Middle frontal gyrus (tissue), 1 donor: ENCODE measurements around the gene WDR86.

Experiments used
- DNase-seq: peaks from one replicate; pipeline ENCODE4 v3.0.0-alpha.2; 2015; ENCODE audit warnings: low spot score; ENCODE audit errors: extremely low spot score

The WDR86 gene

DNA sequence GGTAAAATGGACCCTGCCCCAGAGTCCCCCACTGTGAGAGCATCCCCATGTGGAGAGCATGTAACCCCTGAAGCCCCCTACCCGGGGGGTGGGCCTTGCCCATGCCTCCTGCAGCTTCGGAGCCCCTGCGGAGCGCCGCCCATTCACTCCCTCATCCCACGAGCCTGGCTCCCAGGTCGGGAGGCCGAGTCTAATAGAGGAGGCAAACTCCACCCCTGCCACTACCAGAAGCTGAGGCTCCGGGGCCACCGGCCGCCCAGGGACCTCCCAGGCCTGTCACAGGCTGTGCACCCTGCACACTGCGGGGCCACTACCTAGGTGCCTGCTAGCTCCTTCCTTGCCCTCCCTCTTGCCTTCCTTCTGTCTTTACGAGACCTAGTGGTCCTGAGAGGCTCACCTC is 17.4 kb downstream of the WDR86 start:
- DNase-seq, result no peak

DNA sequence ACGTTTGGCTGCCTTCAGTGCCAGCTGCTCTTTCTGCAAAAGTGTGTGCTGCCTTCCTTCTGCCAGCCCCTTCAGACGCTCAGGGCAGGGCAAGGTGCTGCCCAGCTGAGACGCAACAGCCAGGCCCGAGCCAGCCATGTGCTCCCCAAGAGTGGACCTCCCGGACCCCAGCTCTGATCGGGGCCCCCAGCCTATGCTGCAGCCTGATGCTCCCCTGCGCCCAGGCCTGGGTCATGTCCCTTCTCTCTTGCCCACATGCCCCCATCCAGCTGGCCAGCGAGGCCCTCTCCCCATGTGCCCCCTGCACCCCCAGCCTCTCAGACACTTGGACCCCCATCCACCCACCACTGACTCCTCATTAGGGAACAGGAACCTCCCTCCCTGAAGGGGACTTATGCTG is 17.8 kb downstream of the WDR86 start:
- DNase-seq, result no peak

DNA sequence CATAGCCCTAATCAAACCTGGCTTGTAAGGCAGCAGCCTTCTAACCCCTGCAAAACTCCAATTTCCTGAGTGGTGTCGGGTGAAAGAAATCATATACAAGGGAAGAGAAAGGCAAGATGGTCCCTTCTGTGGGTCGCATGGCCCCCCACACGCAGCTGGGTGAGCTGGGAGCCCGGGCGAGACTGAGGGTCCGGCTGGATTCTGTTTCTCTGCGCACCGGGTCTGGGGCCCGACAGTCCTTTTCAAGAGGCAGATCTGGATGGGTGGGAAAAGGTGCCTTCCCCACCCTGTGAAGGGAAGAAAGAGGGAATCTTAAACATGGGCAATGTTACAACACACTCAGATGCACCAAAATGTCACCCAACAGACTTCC is 18.5 kb downstream of the WDR86 start:
- no peak for DNase-seq

DNA sequence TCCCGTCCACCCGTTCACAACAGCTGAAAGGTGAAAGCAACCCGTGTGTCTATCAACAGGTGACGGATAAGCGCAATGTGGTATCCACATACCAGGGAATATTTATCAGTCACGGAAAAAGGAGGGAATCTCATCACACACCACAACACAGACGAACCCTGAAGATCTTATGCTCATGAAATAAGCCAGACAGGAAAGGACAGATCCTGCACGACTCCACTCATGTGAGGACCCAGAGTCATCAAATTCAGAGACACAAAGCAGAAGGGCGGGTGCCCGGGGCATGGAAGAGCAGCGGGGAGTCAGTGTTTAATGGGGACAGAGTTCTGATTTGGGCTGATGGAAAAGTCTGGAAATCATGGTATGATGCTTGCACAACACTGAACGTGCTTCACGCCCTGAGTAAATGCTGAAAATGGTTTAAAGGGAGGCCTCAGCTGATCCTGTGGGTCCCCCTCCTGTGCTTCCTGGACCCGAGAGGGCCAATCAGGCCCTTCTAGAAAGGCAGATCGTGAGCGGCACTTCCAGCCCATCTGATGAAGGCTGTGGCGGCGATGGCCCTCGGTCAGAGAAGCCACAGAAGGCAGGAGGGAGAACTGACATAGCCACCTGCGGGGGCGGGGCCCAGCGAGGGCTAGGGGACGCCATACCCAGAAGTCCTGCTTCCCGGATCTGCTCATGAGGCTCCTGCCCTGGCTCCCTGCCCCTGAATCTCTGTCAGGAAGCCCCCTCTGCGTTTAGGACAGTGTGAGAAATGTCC is 19.1 kb downstream of the WDR86 start:
- no peak for DNase-seq

DNA sequence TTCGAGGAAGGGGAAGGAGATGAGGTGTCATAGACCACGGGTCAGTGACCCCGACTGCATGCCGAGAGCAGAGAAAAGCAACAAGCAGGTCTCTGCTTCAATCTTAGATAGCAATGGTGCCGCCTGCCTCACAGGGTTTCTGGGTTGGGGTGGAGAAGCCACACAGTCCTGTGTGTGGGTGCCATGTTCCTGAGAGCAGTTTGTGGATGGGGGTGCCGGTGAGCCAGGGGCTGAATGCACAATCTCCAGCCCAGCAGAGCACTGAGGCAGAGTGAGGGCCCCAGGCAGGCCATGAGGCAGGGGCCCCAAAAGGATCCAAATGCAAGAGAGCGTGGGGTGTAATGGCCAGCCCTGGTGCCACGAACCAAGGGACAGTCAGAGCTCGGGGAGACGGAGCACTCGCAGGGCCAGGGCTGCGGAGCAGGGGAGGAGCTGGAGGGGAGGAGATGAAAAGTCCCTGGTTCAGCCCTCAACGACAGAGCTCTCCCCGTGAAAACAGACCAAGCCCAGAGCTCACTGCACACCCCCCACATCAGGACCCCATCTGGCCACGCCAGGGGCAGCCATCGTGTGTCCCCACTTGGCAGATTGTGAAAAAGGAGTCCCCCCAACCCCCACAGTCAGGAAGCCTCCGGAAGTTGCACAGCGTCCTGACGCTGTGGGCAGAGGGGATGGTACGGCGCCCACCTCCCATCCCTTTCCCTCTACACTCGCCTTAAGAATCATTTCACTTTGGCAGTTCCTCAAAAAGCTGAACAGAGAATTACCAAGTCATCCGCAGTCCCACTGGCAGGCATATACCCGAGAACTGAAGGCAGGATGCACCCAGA is 19.9 kb downstream of the WDR86 start:
- DNase-seq, result no peak

DNA sequence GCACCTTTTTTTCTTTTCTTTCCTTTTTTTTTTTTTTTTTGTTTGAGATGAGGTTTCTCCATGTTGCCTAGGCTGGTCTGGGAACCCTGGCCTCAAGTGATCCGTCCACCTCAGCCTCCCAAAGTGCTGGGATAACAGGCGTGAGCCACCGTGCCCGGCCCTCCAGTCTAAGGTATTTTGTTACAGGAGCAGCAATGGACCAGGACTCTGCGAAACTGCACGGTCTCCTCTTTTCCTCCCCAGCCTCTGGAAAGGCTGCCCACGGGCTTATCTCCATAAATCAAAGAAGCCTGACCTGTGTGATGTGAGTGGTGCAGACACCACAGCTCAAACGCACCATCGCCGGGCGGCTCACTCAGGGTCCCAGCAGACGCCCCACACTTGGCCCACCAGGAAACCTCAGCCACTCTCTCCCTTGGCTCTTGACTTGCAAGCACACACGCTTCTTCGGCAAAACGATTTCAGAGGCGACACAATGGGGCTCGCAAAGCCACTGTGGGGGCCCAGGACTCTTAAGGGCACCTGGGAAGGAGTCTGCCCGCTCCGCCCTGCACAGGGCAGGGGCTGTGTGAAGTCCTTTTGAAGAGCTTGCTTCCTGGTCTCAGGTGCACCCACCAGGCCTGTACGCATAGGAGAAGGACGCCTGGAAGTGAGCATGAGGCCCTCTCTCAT is 20.6 kb downstream of the WDR86 start:
- no peak for DNase-seq

DNA sequence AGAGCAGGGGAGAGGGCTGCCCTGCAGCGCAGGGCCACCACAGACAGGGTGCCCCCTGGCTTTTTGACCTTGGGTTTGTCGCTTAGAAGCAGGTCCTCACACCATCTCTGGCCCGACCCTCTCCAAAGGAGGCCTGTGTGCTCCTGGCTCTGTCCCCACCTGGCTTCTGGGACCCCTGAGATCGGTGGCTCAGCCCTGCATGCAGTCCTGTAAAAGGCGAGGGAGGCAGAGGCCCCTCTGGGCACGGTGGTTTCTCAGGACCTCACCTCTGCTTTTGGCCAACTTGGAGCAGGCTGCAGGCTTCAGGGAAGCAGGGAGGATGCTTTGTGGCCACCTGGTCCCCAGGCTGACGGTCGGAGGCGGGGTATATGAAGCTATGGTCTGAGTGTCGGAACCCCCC is 21.4 kb downstream of the WDR86 start:
- no peak for DNase-seq

DNA sequence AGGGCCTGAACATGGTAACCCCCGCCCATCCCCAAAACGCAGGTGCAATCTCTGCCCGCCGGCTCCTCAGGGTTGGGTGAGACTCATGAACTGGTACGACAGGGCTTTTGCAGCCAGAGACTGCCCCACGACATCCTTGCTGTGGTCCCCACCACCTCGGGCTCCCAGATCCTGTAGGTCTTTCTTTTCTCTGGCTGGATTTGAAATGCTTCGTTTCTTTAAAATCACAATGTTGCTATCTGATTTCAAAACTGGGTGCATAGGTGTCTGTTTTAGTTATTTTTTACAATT is 21.9 kb downstream of the WDR86 start:
- DNase-seq, result no peak

DNA sequence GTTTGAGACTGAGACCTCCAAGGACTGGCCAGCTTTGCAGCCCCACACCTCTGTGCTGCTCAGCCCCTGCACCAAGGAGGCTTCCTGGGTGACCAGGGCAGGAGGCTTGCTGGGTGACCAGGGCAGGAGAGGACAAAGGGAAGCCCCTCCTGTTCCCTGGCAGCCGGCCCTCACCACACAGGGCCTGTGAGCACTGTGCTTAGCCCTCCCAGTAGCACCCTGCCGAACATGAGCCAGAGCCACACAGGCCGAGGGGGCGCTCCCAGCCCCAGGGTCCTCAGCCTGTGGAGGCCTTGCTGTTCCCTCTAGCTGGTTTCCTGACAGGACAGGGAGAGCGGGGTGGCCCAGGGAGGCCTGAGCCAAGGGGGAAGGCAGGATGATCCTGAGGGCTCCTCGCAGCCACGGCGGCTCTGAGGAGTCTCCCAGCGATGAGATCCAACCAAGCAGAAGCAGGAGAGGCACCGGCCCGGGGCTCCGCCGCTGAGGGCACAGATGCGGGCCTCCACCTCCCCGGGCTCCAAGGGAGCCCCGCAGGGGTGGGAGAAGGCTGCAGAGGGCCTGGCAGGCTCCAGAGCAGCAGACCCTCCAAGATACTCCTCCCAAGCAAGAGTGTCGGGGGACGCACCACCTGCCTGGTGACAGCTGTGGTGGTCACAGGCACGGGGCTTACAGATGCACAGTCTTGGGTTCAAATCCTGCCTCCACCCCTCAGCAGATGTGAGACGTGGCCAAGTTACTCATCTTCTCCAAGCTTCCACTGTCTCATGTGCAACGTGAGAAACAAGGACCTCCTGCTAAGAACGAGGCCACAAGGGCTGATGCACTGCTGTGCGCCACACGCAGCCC is 22.5 kb downstream of the WDR86 start:
- DNase-seq, result no peak

DNA sequence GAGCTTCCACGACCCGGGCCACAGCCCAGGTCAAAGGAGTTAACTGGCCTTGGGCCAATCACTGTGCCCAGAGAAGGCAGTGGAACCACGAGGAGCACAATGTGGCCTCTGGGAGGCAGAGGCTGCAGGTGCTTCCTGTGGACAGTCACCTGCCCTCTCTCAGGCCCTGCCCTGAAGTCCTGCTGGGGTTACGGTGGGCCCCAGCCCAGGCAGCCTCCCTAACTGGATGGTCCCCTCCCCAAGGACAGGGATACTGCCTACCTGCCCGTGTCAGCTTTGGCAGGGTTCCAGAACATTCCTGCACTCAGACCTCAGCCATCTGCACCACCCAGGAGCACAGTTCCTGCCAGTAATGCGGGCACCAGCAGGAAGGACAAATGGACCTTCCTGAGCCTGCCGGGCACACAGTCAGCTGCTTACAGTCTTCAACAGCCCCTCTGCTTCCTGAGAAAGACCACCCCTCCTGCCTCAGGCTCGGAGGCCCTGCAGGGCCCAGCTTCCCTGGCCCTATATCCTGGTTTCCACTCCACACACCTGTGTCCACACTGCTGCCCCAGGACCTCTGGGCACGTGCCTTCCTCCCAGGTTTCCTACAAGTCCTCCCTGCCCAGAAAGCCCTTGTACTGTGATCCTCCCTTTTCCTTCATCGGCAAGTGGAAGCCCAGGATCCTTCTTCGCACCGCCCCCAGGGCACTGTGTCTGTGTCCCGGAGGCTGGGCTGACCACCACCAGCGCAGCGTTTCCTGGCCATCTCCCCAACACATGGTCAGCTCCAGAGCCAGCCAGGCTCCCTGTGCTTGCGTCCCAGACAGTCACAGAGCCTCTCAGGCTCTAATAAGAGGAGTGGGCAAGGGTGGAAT is 23.3 kb downstream of the WDR86 start:
- no peak for DNase-seq

DNA sequence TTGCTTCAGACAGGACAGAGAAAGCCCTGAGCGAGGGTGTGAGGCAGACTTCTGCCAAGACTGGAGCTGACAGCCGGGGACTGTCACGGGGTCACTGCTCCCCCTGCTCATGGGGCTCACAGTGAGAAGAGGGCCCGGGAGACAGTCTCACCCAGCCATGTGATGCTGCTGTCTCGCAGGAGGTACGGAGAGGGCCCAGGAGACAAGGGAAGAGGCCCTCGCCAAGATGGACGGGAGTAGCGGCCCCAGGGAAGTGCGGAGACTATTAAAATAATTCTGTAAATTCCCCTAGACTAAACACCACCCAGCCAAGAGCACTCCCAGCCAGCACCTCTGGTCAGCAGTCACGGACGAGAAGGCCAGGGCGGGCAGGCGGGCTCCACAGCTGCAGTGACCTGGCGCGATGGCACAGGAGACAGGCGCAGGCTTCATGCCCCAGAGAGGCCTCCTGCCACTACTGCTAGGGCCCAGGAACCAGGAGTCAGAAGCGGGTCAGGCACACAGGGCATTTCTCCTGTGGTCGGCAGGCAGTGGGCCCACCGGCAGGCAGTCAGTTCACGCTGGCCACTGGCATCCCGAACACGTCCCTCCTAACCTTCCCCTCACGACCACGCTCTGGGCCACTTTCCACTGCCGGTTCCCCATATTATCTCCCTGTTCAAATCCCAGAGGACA is 24.1 kb downstream of the WDR86 start:
- no peak for DNase-seq

DNA sequence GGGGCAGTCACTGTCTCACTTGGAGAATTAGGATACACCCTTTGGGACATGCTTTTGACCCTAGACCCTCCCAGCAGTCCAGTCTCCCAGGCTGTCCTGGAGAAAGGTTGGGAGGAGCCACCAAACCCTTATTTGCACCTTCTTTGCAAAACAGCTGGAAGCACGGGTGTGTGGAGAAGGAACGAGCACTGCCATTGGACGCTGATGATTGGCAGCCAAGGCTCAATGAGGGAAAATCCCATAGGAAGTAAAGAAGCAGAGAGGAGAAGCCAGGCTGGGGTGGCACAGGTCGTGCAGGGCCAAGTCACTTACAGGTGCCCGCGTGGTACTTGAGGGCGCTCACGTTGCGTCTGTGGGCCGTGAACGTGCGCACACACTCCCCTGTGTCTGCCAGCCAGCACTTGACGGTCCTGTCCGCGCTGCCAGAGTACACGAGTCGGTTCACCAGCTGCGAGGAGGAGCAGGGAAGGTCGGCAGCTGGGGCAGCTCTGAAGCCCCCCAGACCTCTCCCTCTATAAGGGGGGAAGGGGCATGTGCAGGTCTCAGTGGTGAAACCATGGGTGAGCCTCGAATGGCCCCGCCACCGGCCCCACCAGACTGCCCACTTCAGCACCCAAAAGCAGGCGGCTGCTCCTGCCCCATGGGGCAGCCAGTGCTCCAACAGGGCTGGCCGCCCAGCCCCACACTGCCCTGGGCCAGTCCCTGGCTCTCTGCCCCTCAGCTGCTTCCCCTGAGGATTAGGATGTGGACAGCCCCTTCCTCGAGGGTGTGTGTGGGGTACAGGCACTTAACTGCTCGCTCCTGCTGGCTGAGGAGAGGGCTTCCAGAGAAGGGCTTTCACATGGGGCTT is 24.8 kb downstream of the WDR86 start:
- DNase-seq, result no peak

DNA sequence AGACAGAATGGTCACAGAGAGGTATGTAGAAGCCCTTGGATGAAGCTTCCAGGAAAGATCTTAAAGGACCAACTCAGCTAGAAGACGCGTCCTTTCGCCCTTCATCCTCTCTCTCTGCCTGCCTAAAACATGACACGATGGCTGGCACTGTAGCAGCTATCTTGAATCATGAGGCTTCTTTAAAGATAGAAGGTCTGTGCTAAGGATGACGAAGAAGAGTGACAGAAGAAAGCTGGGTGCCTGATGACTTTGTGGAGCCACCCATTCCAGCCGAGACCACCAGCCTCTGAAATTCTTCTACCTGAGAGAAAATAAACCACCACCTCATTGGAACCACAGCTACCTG is 25.5 kb downstream of the WDR86 start:
- DNase-seq, result no peak

DNA sequence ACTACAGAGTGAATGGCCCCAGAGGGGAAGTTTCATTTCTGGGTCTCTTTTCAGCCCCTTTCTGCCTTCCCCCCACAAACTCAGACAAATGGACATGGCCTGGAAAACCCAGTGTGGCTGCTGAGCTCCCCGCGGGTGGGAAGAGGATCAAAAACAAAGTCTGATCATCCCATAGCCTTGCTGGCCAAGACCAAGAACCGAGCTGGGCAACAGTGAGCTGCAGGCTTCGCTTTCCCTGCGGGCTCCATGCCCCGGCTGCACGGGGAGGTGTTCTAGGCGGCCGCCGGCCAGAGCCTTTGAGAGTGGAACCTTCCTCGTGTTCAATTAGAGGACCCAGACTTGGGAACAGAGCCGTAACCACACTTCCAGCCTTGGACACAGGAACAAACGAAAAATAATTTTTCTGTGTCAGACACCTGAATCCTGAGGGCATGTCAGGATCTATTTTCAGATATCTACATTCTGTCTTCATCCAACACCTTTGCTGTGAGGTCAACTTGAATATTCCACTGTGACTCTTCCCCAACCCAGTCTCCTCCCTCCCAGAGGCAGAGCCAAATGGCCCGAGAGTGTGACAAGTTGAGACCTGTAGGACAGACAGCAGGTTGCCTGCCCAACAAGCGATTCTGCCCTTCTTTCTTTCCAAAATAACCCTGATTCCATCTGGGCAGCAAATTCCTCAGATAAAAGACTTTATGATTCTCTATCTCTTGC is 26.0 kb downstream of the WDR86 start:
- DNase-seq, result no peak

DNA sequence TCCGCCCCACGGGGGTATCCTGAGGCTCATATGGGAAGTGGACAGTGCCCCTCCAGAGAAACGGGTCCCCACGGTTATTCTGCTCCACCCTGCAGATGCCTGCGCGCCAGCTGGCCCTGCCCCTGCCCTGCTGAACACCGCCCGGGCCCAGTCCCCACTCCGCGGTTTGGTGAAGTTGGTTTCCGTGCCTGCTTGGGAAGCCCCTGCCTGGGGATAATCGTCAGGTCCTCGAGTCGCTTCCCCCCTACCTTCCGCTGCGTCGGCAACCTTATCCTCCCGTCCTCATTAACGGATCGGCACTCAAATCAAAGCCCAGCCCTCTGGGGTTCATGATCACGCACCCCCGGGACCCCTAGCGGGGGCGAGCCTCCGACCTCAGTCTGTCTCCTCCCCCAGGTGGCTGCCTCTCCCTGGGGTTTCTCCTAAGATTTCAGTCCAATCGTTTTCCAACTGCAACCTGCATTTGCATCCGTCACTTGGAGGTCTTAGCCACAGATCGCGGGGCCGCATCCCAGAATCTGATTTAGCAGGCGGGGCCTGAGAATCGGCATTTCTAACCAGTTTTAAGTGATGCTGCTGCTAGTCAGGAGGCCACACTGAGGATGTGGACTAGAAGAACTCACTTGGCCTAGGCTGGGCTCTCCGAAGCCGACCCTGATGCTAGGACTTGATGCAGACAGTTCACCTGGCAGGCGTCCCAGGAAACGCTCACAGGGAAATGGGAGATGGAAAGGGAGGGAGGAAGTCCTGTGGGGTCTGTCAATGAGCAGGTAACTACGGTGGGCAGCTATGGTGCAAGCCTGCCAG is 27.6 kb downstream of the WDR86 start:
- no peak for DNase-seq

DNA sequence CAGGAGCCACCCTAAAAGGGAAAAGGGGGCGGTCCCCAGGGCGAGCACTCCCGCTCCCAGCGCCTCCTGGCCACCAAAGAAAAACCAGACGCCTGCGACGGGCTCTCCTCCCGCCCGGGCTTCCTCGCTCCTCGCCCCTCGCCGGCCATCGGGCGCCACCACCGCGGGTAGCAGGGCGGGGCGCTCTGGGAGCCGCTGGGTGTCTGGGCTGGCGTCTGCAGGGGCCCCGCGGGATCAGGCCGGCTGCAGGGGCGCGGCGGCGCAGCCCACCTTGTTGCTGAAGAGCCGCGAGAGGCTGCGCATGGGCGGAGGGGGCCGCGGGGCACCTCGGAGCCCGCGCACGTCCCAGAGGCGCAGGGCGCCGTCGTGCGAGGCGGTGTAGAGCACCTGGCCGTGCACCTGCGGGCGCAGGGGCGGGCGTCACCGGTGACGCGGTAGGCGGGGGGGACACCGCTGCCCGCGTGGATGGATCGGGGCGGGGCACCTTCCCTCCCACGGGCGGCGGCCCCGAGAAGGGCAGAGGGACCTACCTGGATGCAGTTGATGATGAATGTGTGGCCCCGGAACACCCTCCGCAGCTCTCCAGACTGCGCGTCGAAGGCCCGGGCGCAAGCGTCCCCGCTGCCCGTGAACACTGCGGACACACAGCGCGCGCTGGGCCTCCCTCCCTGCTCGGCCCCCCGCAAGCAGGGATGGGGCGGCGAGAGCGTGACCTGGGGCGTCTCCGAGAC is 28.3 kb downstream of the WDR86 start:
- no peak for DNase-seq

DNA sequence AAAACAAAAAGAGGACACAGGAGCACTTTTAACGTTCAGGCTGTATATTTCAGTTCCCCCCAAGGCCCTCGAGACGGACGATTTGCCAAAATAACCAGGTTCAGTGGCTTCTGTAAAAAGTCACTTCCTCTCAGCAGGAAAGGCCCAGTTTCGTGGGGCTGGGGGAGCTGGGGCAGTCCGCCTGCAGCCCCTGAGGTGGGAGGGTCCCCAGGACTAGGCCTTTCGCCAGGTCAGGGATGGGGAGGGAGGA is 28.8 kb downstream of the WDR86 start:
- no peak for DNase-seq
